HG03520 (cell line): ENCODE results near the gene CEPT1.

Experiments
- ATAC-seq: cut with Tn5 transposase; IDR thresholded peaks from one replicate; pipeline ENCODE4 v1.9.1; 2021; ENCODE audit warnings: mild to moderate bottlenecking, moderate library complexity; ENCODE audit not compliant: unreplicated experiment

The CEPT1 gene

DNA sequence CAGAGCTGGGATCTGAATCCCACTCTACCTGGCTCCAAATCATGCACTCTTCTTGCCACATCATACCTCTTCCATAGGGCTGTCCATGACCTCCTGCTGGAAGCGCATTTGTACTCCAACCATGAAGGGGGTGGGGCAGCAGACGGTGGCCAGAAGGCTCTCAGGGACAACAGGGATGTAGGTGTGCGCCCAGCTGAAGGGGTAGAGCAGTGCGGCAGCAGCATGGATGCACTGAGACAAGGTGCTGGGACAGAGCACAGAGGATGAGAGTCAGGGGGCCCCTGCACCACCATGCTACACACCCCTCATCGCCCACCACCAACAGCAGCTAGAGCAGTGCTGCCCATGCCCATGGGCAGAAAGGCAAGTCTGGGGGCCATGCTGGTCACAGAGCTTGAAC is 52.1 kb downstream of the CEPT1 start:
- ATAC-seq, result no peak

GRCh38 chr1:111192658-111193519 is 52.9 kb downstream of the CEPT1 start:
- no peak for ATAC-seq

- no peak for ATAC-seq
Observed at GRCh38 chr1:111193712-111194480, 53.9 kb downstream of the CEPT1 start.

DNA sequence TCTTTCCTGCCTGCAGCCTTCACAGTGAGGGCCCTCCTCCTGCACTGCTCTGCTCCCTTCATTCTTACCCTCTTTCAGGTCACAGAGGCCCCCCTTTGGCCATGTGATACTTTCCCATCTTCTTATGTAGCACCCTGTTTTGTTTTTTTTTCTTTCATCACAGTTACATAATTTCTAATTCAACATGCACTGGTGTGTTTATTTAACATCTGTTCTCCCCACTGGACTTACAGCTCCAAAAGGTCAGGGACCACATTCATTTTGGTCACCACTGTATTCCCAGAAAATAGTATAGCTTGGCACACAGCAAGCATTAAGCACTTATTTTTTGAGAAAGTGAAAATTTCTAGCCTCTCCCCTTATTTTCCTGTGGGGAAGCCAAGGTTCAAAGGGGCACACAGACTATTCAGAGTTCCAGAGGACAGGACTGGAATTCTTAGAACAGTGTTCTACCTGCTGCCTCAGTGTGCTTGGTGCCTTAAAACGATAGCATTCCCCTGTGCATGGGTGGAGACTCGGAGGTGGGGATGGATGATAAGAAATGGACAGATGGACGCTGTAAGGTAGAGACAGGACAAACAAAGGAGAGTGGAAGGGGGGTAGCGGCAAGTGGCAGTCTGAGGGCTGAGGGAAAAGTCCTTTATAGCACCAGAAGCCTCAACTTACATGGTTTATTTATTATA is 55.1 kb downstream of the CEPT1 start:
- no peak for ATAC-seq

- no peak for ATAC-seq
Observed at GRCh38 chr1:111196213-111196612, 56.2 kb downstream of the CEPT1 start.

GRCh38 chr1:111197598-111198284 is 57.7 kb downstream of the CEPT1 start:
- ATAC-seq, result no peak

DNA sequence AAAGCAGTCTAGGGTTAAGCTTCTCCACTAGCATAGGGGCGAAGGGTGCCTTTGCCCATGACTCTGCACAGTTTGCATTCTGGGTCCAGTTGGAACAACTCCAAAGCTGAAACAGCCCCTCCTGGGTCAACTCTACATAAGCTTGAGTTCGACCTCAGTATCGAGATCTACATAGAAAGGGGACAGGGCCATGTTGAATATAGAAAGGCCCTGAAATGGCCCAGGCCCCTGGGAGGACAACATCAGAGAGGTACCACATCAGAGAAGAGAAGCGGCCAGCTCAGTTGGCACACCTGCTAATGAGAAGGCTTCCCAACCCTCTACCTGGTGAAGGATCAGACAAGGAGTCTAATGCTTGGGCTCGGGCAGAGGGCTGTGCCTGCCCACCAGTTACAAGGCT is 58.8 kb downstream of the CEPT1 start:
- ATAC-seq, result no peak

DNA sequence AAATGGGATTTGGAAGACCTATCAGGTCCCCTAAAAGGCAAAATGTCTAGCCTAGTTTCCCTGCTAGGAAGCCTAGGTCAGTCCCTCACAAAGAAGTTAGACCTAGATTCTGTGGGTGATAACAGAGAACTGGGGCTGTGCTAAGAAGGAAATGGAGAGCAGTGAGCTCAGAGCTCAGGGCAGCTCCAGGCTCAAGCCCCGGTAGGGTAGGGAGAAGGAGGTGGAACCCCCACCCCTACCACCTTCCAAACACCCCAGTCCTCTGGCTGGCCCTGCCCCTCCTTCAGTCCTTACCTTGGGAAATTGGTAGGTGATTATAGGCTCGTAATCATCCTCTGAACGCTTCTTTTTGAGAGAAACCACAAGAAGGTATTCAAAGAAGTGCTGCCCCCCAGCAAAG is 59.3 kb downstream of the CEPT1 start:
- ATAC-seq, result no peak

DNA sequence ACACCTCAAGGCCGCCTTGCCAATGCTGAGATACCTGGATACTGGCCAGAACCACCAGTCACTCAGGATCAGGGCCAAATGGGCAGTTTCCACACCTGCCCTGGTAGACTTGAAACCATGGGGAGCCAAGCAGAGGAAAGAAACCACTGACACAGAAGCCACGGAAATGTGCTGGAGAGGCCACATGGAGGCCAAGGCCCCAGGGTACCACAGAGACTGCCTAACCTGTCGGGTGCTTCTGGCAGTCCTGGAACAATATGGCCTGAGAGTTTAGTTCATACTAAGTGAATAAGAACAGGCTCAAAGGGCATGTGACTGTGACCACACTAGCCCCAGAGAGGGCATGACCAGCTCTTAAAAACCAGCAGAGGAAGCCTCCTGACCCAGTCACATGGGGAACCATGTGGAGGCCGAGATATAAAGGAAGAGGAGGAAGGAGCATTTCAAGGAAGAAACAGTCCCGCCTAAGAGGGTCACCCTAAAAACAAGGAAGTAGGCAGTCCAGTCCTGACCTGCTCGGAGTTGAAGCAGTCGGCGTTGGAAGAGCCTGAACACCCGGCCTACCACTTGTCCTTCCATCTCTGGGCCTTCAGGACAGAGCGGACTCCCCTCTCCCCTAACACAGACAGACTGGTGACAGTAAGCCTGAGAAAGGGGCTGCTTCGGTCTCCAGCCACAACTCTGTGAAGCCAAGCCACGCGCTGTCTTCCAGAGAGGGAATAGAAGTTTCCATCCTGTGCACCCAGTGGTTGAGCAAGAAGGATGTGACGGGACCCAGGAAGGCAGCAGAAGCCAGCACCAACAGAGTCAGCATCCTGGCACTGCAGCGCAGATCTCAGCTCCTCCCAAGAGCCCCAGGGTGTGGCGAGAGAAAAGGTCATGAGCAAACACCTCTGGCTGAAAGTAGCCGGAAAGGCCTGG is 60.1 kb downstream of the CEPT1 start, which contains the start of gene DENND2D:
Gene DENND2D, minus strand, starts transcription at position 766 of the 921 bp plus-strand sequence. Its CDS starts 187 bp downstream, at position 579.
- no peak for ATAC-seq

DNA sequence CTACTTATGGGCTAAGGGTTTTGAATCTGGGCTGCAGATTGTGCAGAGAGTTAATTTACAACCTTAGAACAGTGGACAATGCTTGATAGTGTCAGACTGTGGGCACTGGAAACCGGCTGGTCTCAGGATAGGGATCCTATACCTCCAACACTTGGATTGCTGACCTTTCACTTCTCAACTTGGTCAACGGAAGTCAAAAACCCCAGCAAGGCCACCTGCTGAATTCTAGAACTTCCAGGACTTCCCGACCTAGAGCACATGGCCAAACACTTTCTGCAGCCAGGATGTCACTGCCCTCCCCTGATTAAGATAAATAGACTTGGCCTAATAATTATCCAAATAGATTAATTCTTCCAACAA is 60.8 kb downstream of the CEPT1 start:
- no peak for ATAC-seq

DNA sequence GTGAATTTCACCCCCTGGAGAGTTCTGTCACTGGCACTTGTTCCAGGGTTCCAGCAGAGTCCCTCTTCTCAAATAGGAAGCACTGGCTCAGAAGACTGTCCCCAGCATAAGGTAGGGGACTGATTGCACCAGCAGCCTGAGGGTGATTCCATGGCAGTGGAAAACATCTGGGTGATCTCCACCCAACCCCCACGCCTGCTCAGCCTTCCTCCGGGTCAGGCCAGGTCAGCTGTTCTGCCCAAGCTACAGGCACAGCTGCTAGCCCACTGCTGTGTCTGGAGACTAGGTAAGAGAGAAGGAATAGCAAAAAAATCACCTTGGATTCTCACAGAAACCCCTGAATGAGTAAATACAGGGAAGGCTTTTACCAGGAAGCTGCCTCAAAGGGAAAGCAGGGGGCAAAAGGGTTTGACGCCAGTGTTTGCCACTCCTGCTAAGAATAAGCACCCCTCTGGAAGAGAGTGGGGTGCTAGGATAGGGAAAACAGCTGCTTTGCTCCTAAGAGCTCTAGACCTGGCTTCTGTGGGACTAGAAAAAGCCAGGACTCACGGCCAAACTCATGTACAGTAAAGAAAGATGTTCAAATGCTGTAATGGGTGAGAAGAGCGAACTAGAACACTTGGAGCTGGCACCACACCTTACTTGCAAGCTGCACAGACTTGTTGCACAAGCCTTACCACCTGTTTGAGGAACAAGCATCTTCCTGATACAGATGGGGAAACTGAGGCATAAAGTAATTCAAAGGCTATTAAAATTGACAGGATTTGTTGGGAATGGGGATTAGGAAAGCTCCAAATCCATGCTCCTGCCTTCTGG is 61.5 kb downstream of the CEPT1 start:
- ATAC-seq, result no peak

DNA sequence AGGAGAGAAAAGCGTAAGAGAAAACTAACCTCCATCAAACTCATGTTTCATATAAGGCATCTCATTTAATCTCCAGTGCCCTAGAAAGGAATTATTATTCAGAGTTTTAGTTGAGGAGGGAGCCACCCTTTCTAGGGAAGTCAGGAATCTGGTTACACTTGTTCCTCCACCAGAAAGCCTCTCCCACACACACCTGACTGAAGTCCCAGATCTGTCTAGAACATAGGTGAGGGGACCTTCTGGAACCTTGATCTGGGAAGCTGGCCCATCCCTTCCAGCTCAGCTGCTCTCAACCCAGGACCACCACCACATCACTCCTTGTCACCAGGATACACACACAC is 62.3 kb downstream of the CEPT1 start:
- no peak for ATAC-seq

DNA sequence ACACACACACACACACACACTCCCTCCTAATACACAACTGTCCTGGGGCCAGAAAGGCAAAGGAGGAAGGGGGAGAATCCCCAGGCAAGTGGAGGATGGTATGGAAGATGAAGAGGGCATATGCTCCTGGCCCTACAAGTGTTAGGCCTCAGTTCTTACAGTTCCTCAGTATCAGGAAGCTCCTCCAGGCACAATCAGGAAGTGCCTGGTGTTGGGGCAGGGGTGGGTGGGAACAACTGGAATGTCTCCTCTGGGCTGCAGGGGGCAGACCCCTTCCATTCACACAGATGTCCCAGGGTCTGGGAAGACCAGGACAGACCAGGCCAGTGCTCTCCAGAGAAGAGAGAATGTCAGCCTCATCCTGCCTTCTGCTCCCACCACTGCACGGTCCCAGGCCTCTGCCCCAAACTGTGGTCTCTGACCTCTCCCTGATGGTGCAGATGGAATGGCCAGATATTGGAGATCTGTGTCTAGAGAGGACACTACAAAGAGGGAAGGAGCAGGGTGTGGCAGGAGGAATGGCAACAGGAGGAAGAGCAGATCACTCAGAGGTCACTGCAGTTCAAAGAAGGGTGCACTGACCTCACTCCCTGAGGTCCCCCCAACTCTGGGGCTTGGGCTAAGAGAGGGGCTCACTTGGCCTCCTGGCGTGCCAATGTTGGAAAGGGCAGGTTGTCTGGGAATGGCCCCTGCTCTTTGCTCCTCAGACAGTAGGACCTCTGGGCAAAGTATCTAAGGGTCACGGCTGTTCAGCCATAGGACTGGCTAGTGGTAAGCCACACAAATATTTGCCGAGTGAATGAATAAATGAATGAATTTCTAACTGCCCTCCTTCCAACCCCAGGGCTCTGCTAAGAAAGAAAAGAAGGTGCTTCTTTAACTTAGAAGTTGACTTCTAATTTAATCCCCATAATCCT is 62.9 kb downstream of the CEPT1 start:
- peak; percentile 1 for ATAC-seq

- peak; percentile 38 for ATAC-seq
Observed at GRCh38 chr1:111203681-111204200, 63.7 kb downstream of the CEPT1 start.

- peak; percentile 49 for ATAC-seq
Observed at GRCh38 chr1:111204201-111204982, 64.4 kb downstream of the CEPT1 start.

DNA sequence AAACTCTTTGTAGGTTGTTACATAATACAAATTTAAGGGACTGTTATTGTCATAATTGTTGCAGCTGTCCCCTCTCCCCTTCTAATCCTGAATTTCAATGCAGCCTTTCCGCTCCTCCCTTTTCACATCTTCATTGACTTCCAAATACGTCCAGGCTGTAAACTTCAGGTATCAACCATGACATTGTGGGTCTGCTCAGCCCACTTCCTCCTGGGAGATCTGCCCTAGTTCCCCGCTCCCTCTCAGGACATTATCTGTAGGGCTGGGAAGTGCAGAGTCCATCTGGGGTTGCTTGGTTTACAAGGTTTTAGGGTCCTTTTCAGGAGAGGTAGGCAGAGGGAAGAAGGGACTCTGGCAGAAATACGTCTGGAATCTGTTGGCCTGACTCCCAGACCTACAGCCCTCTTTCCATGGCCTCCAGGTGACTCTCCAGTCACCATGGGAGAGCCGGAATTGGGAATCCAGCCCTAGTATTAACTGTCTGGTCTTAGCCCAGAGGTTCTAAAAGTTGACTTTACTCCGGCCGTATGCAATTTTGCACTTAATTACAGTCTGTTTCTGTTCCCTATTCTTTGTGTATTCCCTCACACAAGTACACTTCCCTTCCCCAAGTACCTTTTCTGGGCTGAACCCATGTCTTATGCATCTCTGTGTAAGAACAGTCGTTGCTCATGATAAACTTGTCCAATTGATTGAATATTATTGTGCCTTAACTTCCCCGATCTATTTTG is 65.1 kb downstream of the CEPT1 start:
- ATAC-seq, result no peak

DNA sequence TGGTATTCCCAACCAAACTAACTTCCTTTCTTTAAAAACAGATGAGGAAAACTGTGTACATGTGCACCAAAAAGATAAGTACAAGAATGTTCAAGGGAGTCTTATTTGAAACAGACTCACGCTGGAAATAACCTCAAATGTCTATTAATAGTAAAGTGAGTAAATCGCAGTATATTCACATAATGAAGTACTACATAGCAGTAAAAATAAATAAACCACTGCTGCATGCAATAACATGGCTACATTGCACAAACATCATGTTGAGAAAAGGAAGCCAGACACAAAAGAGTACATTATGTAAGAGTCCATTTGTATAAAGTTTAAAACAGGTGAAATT is 65.7 kb downstream of the CEPT1 start:
- ATAC-seq, result no peak
